Kidney (tissue), 11 donors: Measurements from ENCODE around the gene FCGR3B. TPM values are rescaled to one million over a fixed set of nuclear protein-coding genes. Genes with fewer than 3 reads are reported as not detected.
"Not testable (repeated sequence)": the region's sequence is repeated elsewhere in the genome, so short reads cannot be mapped to it uniquely, and the experiment has no call there.

Experiments
- DNase-seq, 5 donors: peaks; one replicate each; pipeline ENCODE4 v3.0.0-alpha.2; 2013 to 2020
- FAIRE-seq: peaks from 2 replicates; lab custom pipeline; 2012; peaks lifted over from hg19 to GRCh38; lab: Jason Lieb, UNC
- H3K27ac ChIP-seq, 2 donors: one replicate each; pipeline ENCODE4 v1.7.0; 2013; ENCODE audit warnings: low read depth in 2 of 2, low read length in 2 of 2, inconsistent platforms in 1 of 2
- H3K27me3 ChIP-seq: one replicate; pipeline ENCODE4 v1.7.1; 2013; ENCODE audit warnings: low read length, inconsistent platforms; ENCODE audit not compliant: control insufficient read depth, insufficient read depth
- H3K36me3 ChIP-seq, 3 donors: one replicate each; pipeline versions ENCODE4 v1.7.0 to v1.7.1; 2013; ENCODE audit warnings: low read length in 3 of 3, control low read depth in 1 of 3, inconsistent platforms in 1 of 3; ENCODE audit not compliant: insufficient read depth in 3 of 3, control insufficient read depth in 2 of 3
- H3K4me1 ChIP-seq, 3 donors: one replicate each; pipeline versions ENCODE4 v1.7.0 to v1.7.1; 2013; ENCODE audit warnings: low read length in 3 of 3, inconsistent platforms in 1 of 3, low read depth in 1 of 3; ENCODE audit not compliant: control insufficient read depth in 2 of 3, insufficient read depth in 2 of 3
- H3K4me3 ChIP-seq, 3 donors: one replicate each; pipeline versions ENCODE4 v1.7.0 to v1.8.1; 2013; ENCODE audit warnings: low read length in 3 of 3, control low read depth in 1 of 3, inconsistent platforms in 1 of 3
- H3K9ac ChIP-seq, 3 donors: one replicate each; pipeline versions ENCODE4 v1.7.0 to v1.7.1; 2013; ENCODE audit warnings: low read length in 3 of 3, control low read depth in 1 of 3, inconsistent platforms in 1 of 3
- H3K9me3 ChIP-seq, 3 donors: one replicate each; pipeline versions ENCODE4 v1.7.0 to v1.7.1; 2013; ENCODE audit warnings: low read length in 3 of 3, control low read depth in 1 of 3, inconsistent platforms in 1 of 3; ENCODE audit not compliant: control insufficient read depth in 2 of 3, insufficient read depth in 1 of 3
- intact Hi-C: fragments of 100-400 bp; cut with DNase I; formaldehyde crosslinking; loops from one replicate; pipeline ENCODE4 v1.11.1; 2022
- polyA plus RNA-seq: library from polyadenylated mRNA; stranded (reverse); fragments of 350-450 nt; fragmentation: Illumina TruSeq; extraction: RNeasy Lipid Tissue Mini Kit (QIAGEN cat#74804); gene quantifications from one replicate; pipeline ENCODE4 v1.2.3, GENCODE V29; 2014; ENCODE audit warnings: low read depth, low replicate concordance; ENCODE audit not compliant: insufficient read depth
- total RNA-seq: library from RNA; stranded (reverse); fragmentation: NEBNext Ultra II Directional; extraction: Animal tissue kit (Norgen Biotek cat#: 25700); gene quantifications from one replicate; pipeline ENCODE4 v1.2.1, GENCODE V29; 2021
- donor health status: control.
- donor health status: control.
- donor health status: DM: yes; HTN: yes; CAD: no.
- donor health status: Normal renal cell carcinoma (clear cell type).

FCGR3B gene
- total and polyA plus RNA-seq, 2 donors from 2014 or later, result 4.3 TPM; not detected in 1

DNA sequence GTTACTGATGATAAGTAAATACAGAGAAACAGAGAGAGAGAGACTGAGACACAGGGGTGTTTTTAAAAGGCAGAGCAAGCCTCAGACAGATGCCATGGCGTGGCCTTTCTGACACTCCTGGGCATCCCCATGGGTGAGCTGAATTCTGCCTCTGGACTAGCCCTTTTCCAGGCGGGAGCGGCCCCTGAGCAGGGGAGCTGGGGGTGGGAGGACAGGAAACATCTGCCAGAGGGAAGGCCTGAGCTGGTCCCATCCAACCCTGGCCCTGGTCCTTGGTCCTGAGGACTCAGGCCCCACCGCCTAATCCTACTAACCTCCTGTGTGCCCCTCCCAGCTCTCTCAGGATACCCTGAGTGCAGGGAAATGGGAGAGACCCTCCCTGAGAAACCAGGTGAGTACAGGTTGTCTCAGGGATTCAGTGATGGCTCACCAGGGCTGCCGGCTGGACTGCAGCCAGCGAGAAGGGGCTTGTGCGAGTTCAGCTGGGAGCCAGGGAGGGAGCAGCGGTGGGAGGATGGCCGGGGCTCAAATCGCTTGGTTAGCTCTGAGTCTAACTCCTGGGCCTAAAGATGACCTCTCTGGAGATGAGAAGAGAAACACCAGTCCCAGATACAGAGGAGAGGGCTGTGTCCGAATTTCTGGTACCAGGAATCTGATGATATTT lies 37.8 kb downstream of the FCGR3B start:
- intact Hi-C loops, H3K36me3 ChIP-seq, H3K27ac ChIP-seq, H3K9me3 ChIP-seq, H3K4me1 ChIP-seq, H3K9ac ChIP-seq, H3K27me3 ChIP-seq, H3K4me3 ChIP-seq, FAIRE-seq: not testable (repeated sequence)
- peak in 1 of 5 donors; percentile 64 for DNase-seq

GRCh38 chr1:161592586-161592985 lies 38.4 kb downstream of the FCGR3B start:
- intact Hi-C loops, H3K9ac ChIP-seq, H3K27me3 ChIP-seq, H3K36me3 ChIP-seq, FAIRE-seq, DNase-seq, H3K4me3 ChIP-seq, H3K4me1 ChIP-seq, H3K9me3 ChIP-seq, H3K27ac ChIP-seq: not testable (repeated sequence)

DNA sequence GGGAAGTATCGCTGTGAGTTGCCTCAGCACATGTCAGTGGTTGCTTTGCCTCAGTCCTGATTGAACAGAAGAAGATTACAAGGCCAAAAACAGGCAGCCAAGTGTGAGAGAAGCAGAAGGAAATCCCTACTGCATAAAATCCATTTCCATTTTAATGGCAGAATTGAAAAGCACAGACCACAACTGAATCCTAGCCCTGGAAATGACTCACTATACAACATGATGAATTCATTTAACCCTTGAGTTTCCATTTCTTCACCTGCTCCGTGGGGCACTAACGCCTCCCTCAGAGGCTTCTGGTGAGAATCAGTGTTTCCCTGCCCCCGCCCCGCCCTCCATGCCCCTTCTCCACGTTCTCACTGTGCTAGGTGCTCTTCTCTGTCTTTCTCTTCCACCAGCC lies 41.1 kb downstream of the FCGR3B start:
- H3K27me3 ChIP-seq, H3K36me3 ChIP-seq, H3K4me3 ChIP-seq, H3K9ac ChIP-seq, DNase-seq, H3K9me3 ChIP-seq, H3K27ac ChIP-seq, intact Hi-C loops, FAIRE-seq, H3K4me1 ChIP-seq: not testable (repeated sequence)

GRCh38 chr1:161589365-161589764 lies 41.6 kb downstream of the FCGR3B start:
- H3K27ac ChIP-seq, intact Hi-C loops, H3K4me3 ChIP-seq, H3K36me3 ChIP-seq, H3K9ac ChIP-seq, H3K27me3 ChIP-seq, H3K4me1 ChIP-seq, FAIRE-seq, H3K9me3 ChIP-seq: not testable (repeated sequence)
- peak in 1 of 5 donors; percentile 56 for DNase-seq

DNA sequence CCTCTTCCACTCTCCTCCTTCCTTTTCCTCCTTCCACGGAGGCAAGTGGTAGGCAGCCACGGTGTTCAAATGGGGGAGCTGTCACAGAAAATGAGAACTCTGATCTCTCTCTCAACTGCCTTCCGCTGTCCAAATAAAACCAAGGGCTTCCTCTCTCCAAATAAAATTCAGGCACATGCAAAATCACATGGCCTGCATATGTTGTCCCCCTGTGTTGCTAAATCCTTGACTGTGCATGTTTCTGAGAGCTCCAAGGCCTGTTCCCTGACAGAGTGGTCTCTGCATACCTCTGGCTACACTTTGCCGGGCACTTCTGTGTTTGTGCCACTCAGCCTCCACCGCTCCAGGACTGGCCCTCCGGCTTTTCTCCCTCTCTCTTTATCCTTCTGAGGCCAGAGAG lies 42.4 kb downstream of the FCGR3B start:
- intact Hi-C loops, FAIRE-seq, H3K36me3 ChIP-seq, H3K4me3 ChIP-seq, H3K4me1 ChIP-seq, DNase-seq, H3K9ac ChIP-seq, H3K27ac ChIP-seq, H3K27me3 ChIP-seq, H3K9me3 ChIP-seq: not testable (repeated sequence)

DNA sequence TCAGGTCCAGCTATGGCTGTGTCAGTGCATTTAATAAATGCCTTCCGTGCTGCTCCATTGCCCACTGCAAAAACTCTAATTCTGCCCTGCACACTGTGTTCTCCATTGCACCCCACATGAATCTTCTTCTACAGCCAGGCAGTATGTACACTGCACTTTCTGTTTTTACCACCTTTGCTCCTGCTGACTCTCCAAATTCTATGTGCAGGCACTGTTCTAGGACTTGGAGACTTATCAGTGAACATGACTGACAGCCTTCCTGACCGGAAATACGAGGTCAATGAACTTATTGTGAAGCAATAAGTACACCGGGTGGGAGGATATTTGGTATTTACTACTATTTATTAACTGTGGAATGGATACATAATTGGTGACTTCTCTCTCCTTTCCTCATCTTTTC lies 48.1 kb downstream of the FCGR3B start:
- H3K4me3 ChIP-seq, H3K27me3 ChIP-seq, FAIRE-seq, H3K9ac ChIP-seq, H3K27ac ChIP-seq, H3K36me3 ChIP-seq, H3K9me3 ChIP-seq, DNase-seq, intact Hi-C loops, H3K4me1 ChIP-seq: not testable (repeated sequence)

- FAIRE-seq, H3K27ac ChIP-seq, H3K36me3 ChIP-seq, H3K9ac ChIP-seq, H3K4me1 ChIP-seq, intact Hi-C loops, H3K27me3 ChIP-seq, DNase-seq, H3K4me3 ChIP-seq, H3K9me3 ChIP-seq: not testable (repeated sequence)
Observed at GRCh38 chr1:161580879-161581537, 50.0 kb downstream of the FCGR3B start.

DNA sequence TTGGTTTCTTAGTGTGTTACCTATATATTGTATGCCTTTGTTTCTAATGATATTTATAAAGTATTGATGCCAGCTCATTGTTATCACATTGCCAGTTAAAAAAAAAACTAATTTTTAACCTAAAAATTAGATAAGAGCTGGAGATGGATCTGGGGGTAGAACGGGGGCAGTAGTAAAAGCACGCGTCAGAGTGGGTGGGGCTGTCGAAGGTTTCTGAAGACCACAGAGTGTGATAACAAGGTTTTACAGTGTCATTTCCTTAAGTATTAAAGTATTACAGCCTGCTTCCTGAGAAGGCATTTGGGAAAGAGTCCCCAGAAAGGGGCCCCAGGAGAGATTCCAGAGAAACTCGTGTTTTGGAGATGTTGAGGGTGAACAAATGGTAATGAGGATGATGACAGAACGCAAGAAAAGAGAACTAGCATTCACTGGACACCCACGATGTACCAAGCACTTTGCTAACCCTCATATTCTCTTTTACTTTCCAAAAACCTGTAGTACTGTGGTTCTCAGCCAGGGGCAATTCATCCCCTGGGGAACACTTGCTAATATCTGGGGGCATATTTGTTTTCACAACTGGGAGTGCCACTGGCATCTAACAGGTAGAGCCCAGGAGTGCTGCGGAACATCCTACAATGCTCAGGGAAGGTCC lies 51.0 kb downstream of the FCGR3B start:
- FAIRE-seq, H3K27ac ChIP-seq: not testable (repeated sequence)

More for the DNA sequence above, 51.0 kb downstream of the FCGR3B start:
- intact Hi-C loops, H3K9ac ChIP-seq, DNase-seq, H3K9me3 ChIP-seq, H3K36me3 ChIP-seq, H3K27me3 ChIP-seq, H3K4me3 ChIP-seq, H3K4me1 ChIP-seq: not testable (repeated sequence)
